H1 (cell line): ENCODE results near the gene SELPLG. TPM values are rescaled to one million over a fixed set of nuclear protein-coding genes. Genes with fewer than 3 reads are reported as not detected.
A peak's percentile ranks its signal among the peaks of the same experiment; 100 is the strongest.

Source experiments
- CTCF ChIA-PET: fragments of 300-600 bp; sonication (Branson Sonifier 250); formaldehyde crosslinking; loops from one replicate; lab custom pipeline; 2021; ENCODE audit not compliant: partially characterized antibody; lab: Charles Lee
- POLR2A ChIA-PET: fragments of 300-600 bp; sonication (Branson Sonifier 250); formaldehyde crosslinking; loops from one replicate; lab custom pipeline; 2021; ENCODE audit warnings: inconsistent platforms; ENCODE audit not compliant: partially characterized antibody; lab: Charles Lee
- DNase-seq, 2 experiments: peaks; one replicate each; pipeline versions ENCODE4 v3.0.0 to v3.0.0-alpha.2; 2010 to 2022; ENCODE audit warnings: low spot score in 2 of 2, low read depth in 1 of 2, mixed read lengths in 1 of 2
- FAIRE-seq: peaks from 2 replicates; lab custom pipeline; 2011; peaks lifted over from hg19 to GRCh38; lab: Jason Lieb, UNC
- H2AFZ ChIP-seq: 2 replicates; pipeline ENCODE4 v1.8.1; 2012; ENCODE audit warnings: low read length, inconsistent platforms
- H2AK5ac ChIP-seq: 2 replicates; pipeline ENCODE4 v1.6.1; 2013; ENCODE audit warnings: low read depth, low read length
- H2BK120ac ChIP-seq: replicated peaks from 2 replicates; pipeline ENCODE3; 2013; ENCODE audit warnings: low read depth, low read length, inconsistent platforms
- H2BK12ac ChIP-seq: 2 replicates; pipeline ENCODE4 v1.6.1; 2013; ENCODE audit warnings: low read depth, low read length
- H2BK15ac ChIP-seq: 2 replicates; pipeline ENCODE4 v1.6.1; 2013; ENCODE audit warnings: low read length
- H2BK20ac ChIP-seq: 2 replicates; pipeline ENCODE4 v1.6.1; 2013; ENCODE audit warnings: low read length
- H2BK5ac ChIP-seq: 2 replicates; pipeline ENCODE4 v1.6.1; 2013; ENCODE audit warnings: low read depth, low read length
- H3K14ac ChIP-seq: 2 replicates; pipeline ENCODE4 v1.6.1; 2013; ENCODE audit warnings: inconsistent platforms; ENCODE audit not compliant: insufficient read length
- H3K18ac ChIP-seq: 2 replicates; pipeline ENCODE4 v1.6.1; 2013; ENCODE audit warnings: low read length; ENCODE audit errors: extremely low read depth
- H3K23ac ChIP-seq: 2 replicates; pipeline ENCODE4 v1.6.1; 2013; ENCODE audit warnings: inconsistent platforms; ENCODE audit not compliant: insufficient read length
- H3K23me2 ChIP-seq: 2 replicates; pipeline ENCODE4 v1.6.1; 2013; ENCODE audit warnings: low read depth, low read length
- H3K27ac ChIP-seq: 2 replicates; pipeline ENCODE4 v1.6.1; 2011; ENCODE audit warnings: low read depth, low read length, inconsistent platforms
- H3K27me3 ChIP-seq, 4 experiments: replicated peaks in 1 of 4; 1 replicate in 1 of 4; 2 replicates in 3 of 4; pipeline versions ENCODE4 v1.6.1 to v1.8.1; 2011 to 2013; ENCODE audit warnings: low read length in 3 of 4, mild to moderate bottlenecking in 3 of 4, inconsistent platforms in 2 of 4, mixed read lengths in 2 of 4, moderate library complexity in 1 of 4; ENCODE audit not compliant: control insufficient read depth in 3 of 4, insufficient read depth in 3 of 4; ENCODE audit errors: extremely low read depth in 1 of 4
- H3K36me3 ChIP-seq, 4 experiments: 2 replicates each; pipeline versions ENCODE4 v1.6.1 to v1.8.1; 2011 to 2013; ENCODE audit warnings: mild to moderate bottlenecking in 4 of 4, low read length in 3 of 4, moderate library complexity in 2 of 4, control low read depth in 1 of 4, inconsistent platforms in 1 of 4; ENCODE audit not compliant: insufficient read depth in 4 of 4, control insufficient read depth in 2 of 4
- H3K4ac ChIP-seq: replicated peaks from 2 replicates; pipeline ENCODE3; 2013; ENCODE audit warnings: low read length, low read depth, mixed read lengths, inconsistent platforms; ENCODE audit not compliant: insufficient read length
- H3K4me1 ChIP-seq, 4 experiments: replicated peaks in 1 of 4; 1 replicate in 1 of 4; 2 replicates in 3 of 4; pipeline versions ENCODE4 v1.6.1 to v1.8.1; 2011 to 2013; ENCODE audit warnings: low read length in 3 of 4, inconsistent platforms in 2 of 4, mixed read lengths in 1 of 4; ENCODE audit not compliant: insufficient read depth in 4 of 4, control insufficient read depth in 3 of 4
- H3K4me2 ChIP-seq, 2 experiments: 2 replicates each; pipeline versions ENCODE4 v1.6.1 to v1.8.1; 2011 to 2013; ENCODE audit warnings: low read depth in 2 of 2, low read length in 2 of 2, control low read depth in 1 of 2, inconsistent platforms in 1 of 2, mild to moderate bottlenecking in 1 of 2; ENCODE audit not compliant: insufficient read depth in 1 of 2
- H3K4me3 ChIP-seq, 4 experiments: fragments of 200-600, 300-600 bp in 1 of 4; sonication (generic), shearing (Covaris generic), sonication (Bioruptor Twin) in 1 of 4; 2 replicates each; pipeline versions ENCODE4 v1.5.1 to v1.8.1; 2011 to 2016; ENCODE audit warnings: low read length in 4 of 4, low read depth in 3 of 4, control low read depth in 2 of 4, inconsistent platforms in 2 of 4, mild to moderate bottlenecking in 2 of 4, mixed read lengths in 1 of 4, moderate library complexity in 1 of 4; ENCODE audit not compliant: insufficient read depth in 2 of 4; ENCODE audit errors: extremely low read depth in 1 of 4
- H3K56ac ChIP-seq: replicated peaks from 2 replicates; pipeline ENCODE3; 2013; ENCODE audit warnings: low read depth, mild to moderate bottlenecking, mixed read lengths, low read length, inconsistent platforms; ENCODE audit not compliant: insufficient read length
- H3K79me1 ChIP-seq: 2 replicates; pipeline ENCODE4 v1.6.1; 2013; ENCODE audit warnings: low read depth, low read length, control low read depth
- H3K79me2 ChIP-seq, 2 experiments: 2 replicates each; pipeline versions ENCODE4 v1.6.1 to v1.8.1; 2012 to 2013; ENCODE audit warnings: low read length in 2 of 2, mild to moderate bottlenecking in 2 of 2, inconsistent platforms in 1 of 2; ENCODE audit not compliant: insufficient read depth in 2 of 2, control insufficient read depth in 1 of 2
- H3K9ac ChIP-seq, 4 experiments: replicated peaks in 1 of 4; 1 replicate in 1 of 4; 2 replicates in 3 of 4; pipeline versions ENCODE4 v1.6.1 to v1.8.1; 2011 to 2013; ENCODE audit warnings: low read depth in 3 of 4, low read length in 3 of 4, control low read depth in 2 of 4, mild to moderate bottlenecking in 2 of 4, moderate library complexity in 2 of 4, inconsistent platforms in 1 of 4; ENCODE audit errors: extremely low read depth in 1 of 4
- H3K9me3 ChIP-seq, 2 experiments: 2 replicates each; pipeline versions ENCODE4 v1.6.1 to v1.8.1; 2012 to 2013; ENCODE audit warnings: mild to moderate bottlenecking in 2 of 2, moderate library complexity in 2 of 2, control low read depth in 1 of 2, inconsistent platforms in 1 of 2, low read depth in 1 of 2, low read length in 1 of 2, mixed read lengths in 1 of 2; ENCODE audit not compliant: insufficient read depth in 2 of 2
- H4K20me1 ChIP-seq, 2 experiments: replicated peaks in 1 of 2; 2 replicates each; pipeline versions ENCODE3 to v1.8.1; 2011 to 2013; ENCODE audit warnings: inconsistent platforms in 2 of 2, low read length in 2 of 2, mild to moderate bottlenecking in 1 of 2; ENCODE audit not compliant: insufficient read depth in 2 of 2, control insufficient read depth in 1 of 2
- H4K5ac ChIP-seq: 2 replicates; pipeline ENCODE4 v1.6.1; 2013; ENCODE audit warnings: low read length, low read depth, mixed read lengths, inconsistent platforms; ENCODE audit not compliant: insufficient read length
- H4K8ac ChIP-seq: 2 replicates; pipeline ENCODE4 v1.8.0; 2013; ENCODE audit warnings: mild to moderate bottlenecking, moderate library complexity, low read length, inconsistent platforms; ENCODE audit not compliant: insufficient read depth; ENCODE audit errors: extremely low read depth
- H4K91ac ChIP-seq: replicated peaks from 2 replicates; pipeline ENCODE3; 2013; ENCODE audit warnings: low read length, mixed read lengths, inconsistent platforms; ENCODE audit not compliant: insufficient read length
- CTCF ChIP-seq, 3 experiments: IDR thresholded peaks; 1 replicate in 2 of 3; 2 replicates in 1 of 3; pipeline versions ENCODE4 v1.5.1 to v1.6.1; 2011; ENCODE audit warnings: low read length in 3 of 3, mild to moderate bottlenecking in 3 of 3, inconsistent platforms in 2 of 3, low read depth in 1 of 3, moderate library complexity in 1 of 3; ENCODE audit not compliant: insufficient read depth in 1 of 3; ENCODE audit errors: control extremely low read depth in 1 of 3
- KDM1A ChIP-seq: fragments of 200-600, 300-600 bp; sonication (generic); IDR thresholded peaks from 2 replicates; pipeline ENCODE4 v1.7.1; 2016; ENCODE audit warnings: mild to moderate bottlenecking, low read length, borderline replicate concordance
- WGBS, 2 experiments: shearing (Covaris generic) in 1 of 2; methylation state at CpG; one replicate each; pipeline versions ENCODE4 v1.1.6 to v1.1.7; 2013 to 2015; ENCODE audit warnings: low lambda C conversion rate in 2 of 2, mixed read lengths in 2 of 2, inconsistent platforms in 1 of 2, low coverage in 1 of 2, missing lambda C conversion rate in 1 of 2; ENCODE audit not compliant: insufficient replicate concordance in 2 of 2, insufficient coverage in 1 of 2, insufficient read length in 1 of 2; ENCODE audit errors: extremely low coverage in 1 of 2, missing lambda C conversion rate in 1 of 2; 5-methylcytosine and 5-hydroxymethylcytosine counted together
- polyA plus RNA-seq, 7 experiments: library from polyadenylated mRNA; depleted of rRNA in 3 of 7; stranded (reverse) in 5 of 7; unstranded in 2 of 7; fragments of >200 nt in 5 of 7; fragments of 200-250 nt in 2 of 7; gene quantifications; 1 replicate in 5 of 7; 2 replicates in 1 of 7; 4 replicates in 1 of 7; pipeline versions ENCODE4 v1.2.1 to v1.2.3, GENCODE V29; 2011 to 2013; ENCODE audit warnings: missing spikeins in 2 of 7, mixed read lengths in 2 of 7
- total RNA-seq: library from RNA; stranded (reverse); fragmentation: NEBNext Ultra II Directional; extraction: Animal tissue kit (Norgen Biotek cat#: 25700); gene quantifications from 2 replicates; pipeline ENCODE4 v1.2.1, GENCODE V29; 2021

The SELPLG gene
- total and polyA plus RNA-seq, 2 of the 8 experiments (the other 6 are each of a cell fraction or from before 2014, with no cell fraction given): 0.18 TPM; not detected in 1

GRCh38 chr12:108592033-108592909 is 41.4 kb downstream of the SELPLG start:
- H4K91ac ChIP-seq: no peak overlapping the region
- no peak overlapping the region for H2BK5ac ChIP-seq
- H4K5ac ChIP-seq: no peak overlapping the region
- DNase-seq: peak in 1 of 2 experiments; percentile 34
- no peak overlapping the region for H2BK15ac ChIP-seq
- H3K4me1 ChIP-seq: peaks cover 0 to 21% (median 11%) of the 10 kb centered on the region in 4 experiments; a peak in 6 of 7 replicates
- no peak overlapping the region for H3K4me3 ChIP-seq
- H3K9ac ChIP-seq: no peak overlapping the region; a peak in 1 of 7 replicates
- no peaks in the 10 kb centered on the region for H3K9me3 ChIP-seq
- no peak overlapping the region for H2BK120ac ChIP-seq
- no peak overlapping the region for H2AFZ ChIP-seq
- H3K4ac ChIP-seq: no peak overlapping the region
- no peaks in the 10 kb centered on the region; a peak in 1 of 7 replicates for H3K27me3 ChIP-seq
- H3K36me3 ChIP-seq: no peaks in the 10 kb centered on the region
- H3K14ac ChIP-seq: no peak overlapping the region
- H2AK5ac ChIP-seq: no peak overlapping the region
- no peak overlapping the region for H2BK20ac ChIP-seq
- H2BK12ac ChIP-seq: no peak overlapping the region
- TF ChIP-seq CTCF (IDR thresholded peaks at IDR 0.05; ENCODE audit: control extremely low read depth in 1 of 3, insufficient read depth in 1 of 3, low read depth in 1 of 3, low read length in 3 of 3) (no peak), KDM1A (peak; percentile 41; the same call in 1 of the 2 replicates)
- CTCF ChIA-PET: interaction anchor here (0.5 to 2.4 kb wide), 7 partner anchors 12 to 55 kb away, joined by 3 to 23 read pairs (median 5); no protein-coding TSS in a partner anchor
- H3K23ac ChIP-seq: no peak overlapping the region
- H4K8ac ChIP-seq: no peak overlapping the region
- 93% methylated on average over 22 of the region's 25 CpGs; no CpG with 5 or more reads in 1 of the 2 experiments for WGBS, 2 experiments
- no peak overlapping the region for H3K18ac ChIP-seq
- peaks cover 7% of the 10 kb centered on the region; the same call in 1 of the 2 replicates for H3K23me2 ChIP-seq
- no peaks in the 10 kb centered on the region for H3K79me2 ChIP-seq
- H4K20me1 ChIP-seq: peaks cover 0 to 8% of the 10 kb centered on the region in 2 experiments
- no peak overlapping the region for H3K56ac ChIP-seq
- no peak overlapping the region for H3K4me2 ChIP-seq
- no peak for FAIRE-seq
- H3K27ac ChIP-seq: no peak overlapping the region
- POLR2A ChIA-PET: interaction anchor here (1.7 to 1.9 kb wide), 3 partner anchors 8 to 16 kb away, joined by 4 to 6 read pairs (median 5); no protein-coding TSS in a partner anchor
- H3K79me1 ChIP-seq: no peaks in the 10 kb centered on the region; the same call in 1 of the 2 replicates
